WTC11 (cell line): ENCODE measurements around the gene PRKCB. TPM values are rescaled to one million over a fixed set of nuclear protein-coding genes. Genes with fewer than 3 reads are reported as not detected.

ENCODE experiments used
- NR3C1 ChIP-seq: sonication (generic); formaldehyde crosslinking; conservative IDR thresholded peaks from 2 replicates; pipeline ENCODE4 v1.8.1; 2023; ENCODE audit warnings: low read depth, mild to moderate bottlenecking, missing genetic modification reagents
- PRRX2 ChIP-seq: fragments of 250-450 bp; sonication (Bioruptor Pico); IDR thresholded peaks from 2 replicates; pipeline ENCODE4 v1.8.0; 2021; ENCODE audit warnings: mild to moderate bottlenecking
- SMAD3 ChIP-seq: sonication (generic); formaldehyde crosslinking; IDR thresholded peaks from 2 replicates; pipeline ENCODE4 v1.8.0; 2022; ENCODE audit warnings: missing genetic modification reagents, mild to moderate bottlenecking, borderline replicate concordance
- TP53 ChIP-seq: sonication (generic); formaldehyde crosslinking; IDR thresholded peaks from 2 replicates; pipeline ENCODE4 v1.8.1; 2023; ENCODE audit warnings: mild to moderate bottlenecking, missing genetic modification reagents
- ZBTB21 ChIP-seq: sonication (generic); formaldehyde crosslinking; IDR thresholded peaks from 2 replicates; pipeline ENCODE4 v1.8.1; 2023; ENCODE audit warnings: mild to moderate bottlenecking, missing genetic modification reagents, borderline replicate concordance
- total RNA-seq: library from RNA; stranded (reverse); gene quantifications from 3 replicates; pipeline ENCODE4 v1.2.3, GENCODE V29; 2021
- TF ChIP-seq, protein P1 (sequence below): sonication (generic); formaldehyde crosslinking; conservative IDR thresholded peaks from 2 replicates; pipeline ENCODE4 v1.8.1; 2023; ENCODE audit warnings: mild to moderate bottlenecking, low read depth, missing genetic modification reagents, moderate library complexity
- TF ChIP-seq, protein P2 (sequence below): sonication (generic); formaldehyde crosslinking; IDR thresholded peaks from 2 replicates; pipeline ENCODE4 v1.8.1; 2023; ENCODE audit warnings: mild to moderate bottlenecking, missing genetic modification reagents
- TF ChIP-seq, protein P3 (sequence below): fragments of 250-450 bp; sonication (Bioruptor Pico); IDR thresholded peaks from 2 replicates; pipeline ENCODE4 v1.9.0; 2021; ENCODE audit warnings: mild to moderate bottlenecking, borderline replicate concordance
- TF ChIP-seq, protein P4 (sequence below): fragments of 250-450 bp; sonication (Bioruptor Pico); IDR thresholded peaks from 2 replicates; pipeline ENCODE4 v2.1.2; 2022; ENCODE audit warnings: mild to moderate bottlenecking, moderate library complexity
- TF ChIP-seq, protein P5 (sequence below): fragments of 200-600 bp; IDR thresholded peaks from 2 replicates; pipeline ENCODE4 v1.8.0; 2022; ENCODE audit warnings: antibody characterized with exemption
- TF ChIP-seq, protein P6 (sequence below): sonication (generic); formaldehyde crosslinking; IDR thresholded peaks from 2 replicates; pipeline ENCODE4 v1.8.1; 2022; ENCODE audit warnings: missing genetic modification reagents, borderline replicate concordance

Gene PRKCB
- total RNA-seq, 1 experiment from 2014 or later, result 6.9 TPM

DNA sequence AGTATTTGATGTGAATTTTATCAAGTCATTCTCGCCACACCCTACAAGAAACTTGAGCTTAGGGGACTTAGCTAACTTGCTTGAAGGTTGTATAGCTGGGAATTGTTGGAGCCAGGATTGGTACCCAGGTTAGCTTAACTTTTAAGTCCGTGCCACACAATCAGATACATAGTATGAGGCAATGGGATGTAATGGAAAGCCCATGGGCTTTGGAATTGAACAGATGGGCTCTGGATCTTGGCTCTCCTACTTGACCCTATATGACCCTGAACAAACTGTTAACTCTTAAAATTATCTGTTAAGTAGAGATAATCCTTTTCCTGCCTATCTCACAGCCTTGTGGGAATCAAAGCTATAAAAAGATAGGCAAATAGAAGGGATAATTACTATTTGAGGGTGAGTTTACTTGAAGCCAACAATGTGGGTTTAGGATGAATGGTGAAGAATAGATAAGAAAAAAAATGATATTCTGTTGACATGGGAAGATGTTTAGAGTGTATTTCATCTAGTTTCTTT, 368.4 kb downstream of the PRKCB start (continued):
- TF ChIP-seq, protein P1, sequence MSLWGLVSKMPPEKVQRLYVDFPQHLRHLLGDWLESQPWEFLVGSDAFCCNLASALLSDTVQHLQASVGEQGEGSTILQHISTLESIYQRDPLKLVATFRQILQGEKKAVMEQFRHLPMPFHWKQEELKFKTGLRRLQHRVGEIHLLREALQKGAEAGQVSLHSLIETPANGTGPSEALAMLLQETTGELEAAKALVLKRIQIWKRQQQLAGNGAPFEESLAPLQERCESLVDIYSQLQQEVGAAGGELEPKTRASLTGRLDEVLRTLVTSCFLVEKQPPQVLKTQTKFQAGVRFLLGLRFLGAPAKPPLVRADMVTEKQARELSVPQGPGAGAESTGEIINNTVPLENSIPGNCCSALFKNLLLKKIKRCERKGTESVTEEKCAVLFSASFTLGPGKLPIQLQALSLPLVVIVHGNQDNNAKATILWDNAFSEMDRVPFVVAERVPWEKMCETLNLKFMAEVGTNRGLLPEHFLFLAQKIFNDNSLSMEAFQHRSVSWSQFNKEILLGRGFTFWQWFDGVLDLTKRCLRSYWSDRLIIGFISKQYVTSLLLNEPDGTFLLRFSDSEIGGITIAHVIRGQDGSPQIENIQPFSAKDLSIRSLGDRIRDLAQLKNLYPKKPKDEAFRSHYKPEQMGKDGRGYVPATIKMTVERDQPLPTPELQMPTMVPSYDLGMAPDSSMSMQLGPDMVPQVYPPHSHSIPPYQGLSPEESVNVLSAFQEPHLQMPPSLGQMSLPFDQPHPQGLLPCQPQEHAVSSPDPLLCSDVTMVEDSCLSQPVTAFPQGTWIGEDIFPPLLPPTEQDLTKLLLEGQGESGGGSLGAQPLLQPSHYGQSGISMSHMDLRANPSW (CRISPR knock-in tag), result no peak
- TF ChIP-seq, protein P2, sequence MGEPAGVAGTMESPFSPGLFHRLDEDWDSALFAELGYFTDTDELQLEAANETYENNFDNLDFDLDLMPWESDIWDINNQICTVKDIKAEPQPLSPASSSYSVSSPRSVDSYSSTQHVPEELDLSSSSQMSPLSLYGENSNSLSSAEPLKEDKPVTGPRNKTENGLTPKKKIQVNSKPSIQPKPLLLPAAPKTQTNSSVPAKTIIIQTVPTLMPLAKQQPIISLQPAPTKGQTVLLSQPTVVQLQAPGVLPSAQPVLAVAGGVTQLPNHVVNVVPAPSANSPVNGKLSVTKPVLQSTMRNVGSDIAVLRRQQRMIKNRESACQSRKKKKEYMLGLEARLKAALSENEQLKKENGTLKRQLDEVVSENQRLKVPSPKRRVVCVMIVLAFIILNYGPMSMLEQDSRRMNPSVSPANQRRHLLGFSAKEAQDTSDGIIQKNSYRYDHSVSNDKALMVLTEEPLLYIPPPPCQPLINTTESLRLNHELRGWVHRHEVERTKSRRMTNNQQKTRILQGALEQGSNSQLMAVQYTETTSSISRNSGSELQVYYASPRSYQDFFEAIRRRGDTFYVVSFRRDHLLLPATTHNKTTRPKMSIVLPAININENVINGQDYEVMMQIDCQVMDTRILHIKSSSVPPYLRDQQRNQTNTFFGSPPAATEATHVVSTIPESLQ, result no peak
- TF ChIP-seq, protein P3, sequence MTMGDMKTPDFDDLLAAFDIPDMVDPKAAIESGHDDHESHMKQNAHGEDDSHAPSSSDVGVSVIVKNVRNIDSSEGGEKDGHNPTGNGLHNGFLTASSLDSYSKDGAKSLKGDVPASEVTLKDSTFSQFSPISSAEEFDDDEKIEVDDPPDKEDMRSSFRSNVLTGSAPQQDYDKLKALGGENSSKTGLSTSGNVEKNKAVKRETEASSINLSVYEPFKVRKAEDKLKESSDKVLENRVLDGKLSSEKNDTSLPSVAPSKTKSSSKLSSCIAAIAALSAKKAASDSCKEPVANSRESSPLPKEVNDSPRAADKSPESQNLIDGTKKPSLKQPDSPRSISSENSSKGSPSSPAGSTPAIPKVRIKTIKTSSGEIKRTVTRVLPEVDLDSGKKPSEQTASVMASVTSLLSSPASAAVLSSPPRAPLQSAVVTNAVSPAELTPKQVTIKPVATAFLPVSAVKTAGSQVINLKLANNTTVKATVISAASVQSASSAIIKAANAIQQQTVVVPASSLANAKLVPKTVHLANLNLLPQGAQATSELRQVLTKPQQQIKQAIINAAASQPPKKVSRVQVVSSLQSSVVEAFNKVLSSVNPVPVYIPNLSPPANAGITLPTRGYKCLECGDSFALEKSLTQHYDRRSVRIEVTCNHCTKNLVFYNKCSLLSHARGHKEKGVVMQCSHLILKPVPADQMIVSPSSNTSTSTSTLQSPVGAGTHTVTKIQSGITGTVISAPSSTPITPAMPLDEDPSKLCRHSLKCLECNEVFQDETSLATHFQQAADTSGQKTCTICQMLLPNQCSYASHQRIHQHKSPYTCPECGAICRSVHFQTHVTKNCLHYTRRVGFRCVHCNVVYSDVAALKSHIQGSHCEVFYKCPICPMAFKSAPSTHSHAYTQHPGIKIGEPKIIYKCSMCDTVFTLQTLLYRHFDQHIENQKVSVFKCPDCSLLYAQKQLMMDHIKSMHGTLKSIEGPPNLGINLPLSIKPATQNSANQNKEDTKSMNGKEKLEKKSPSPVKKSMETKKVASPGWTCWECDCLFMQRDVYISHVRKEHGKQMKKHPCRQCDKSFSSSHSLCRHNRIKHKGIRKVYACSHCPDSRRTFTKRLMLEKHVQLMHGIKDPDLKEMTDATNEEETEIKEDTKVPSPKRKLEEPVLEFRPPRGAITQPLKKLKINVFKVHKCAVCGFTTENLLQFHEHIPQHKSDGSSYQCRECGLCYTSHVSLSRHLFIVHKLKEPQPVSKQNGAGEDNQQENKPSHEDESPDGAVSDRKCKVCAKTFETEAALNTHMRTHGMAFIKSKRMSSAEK (CRISPR knock-in tag), result no peak
- TF ChIP-seq PRRX2 (CRISPR knock-in tag) (no peak), SMAD3 (CRISPR knock-in tag) (no peak), TP53 (CRISPR knock-in tag) (no peak), NR3C1 (CRISPR knock-in tag) (no peak), ZBTB21 (CRISPR knock-in tag) (no peak)
- TF ChIP-seq, protein P4, sequence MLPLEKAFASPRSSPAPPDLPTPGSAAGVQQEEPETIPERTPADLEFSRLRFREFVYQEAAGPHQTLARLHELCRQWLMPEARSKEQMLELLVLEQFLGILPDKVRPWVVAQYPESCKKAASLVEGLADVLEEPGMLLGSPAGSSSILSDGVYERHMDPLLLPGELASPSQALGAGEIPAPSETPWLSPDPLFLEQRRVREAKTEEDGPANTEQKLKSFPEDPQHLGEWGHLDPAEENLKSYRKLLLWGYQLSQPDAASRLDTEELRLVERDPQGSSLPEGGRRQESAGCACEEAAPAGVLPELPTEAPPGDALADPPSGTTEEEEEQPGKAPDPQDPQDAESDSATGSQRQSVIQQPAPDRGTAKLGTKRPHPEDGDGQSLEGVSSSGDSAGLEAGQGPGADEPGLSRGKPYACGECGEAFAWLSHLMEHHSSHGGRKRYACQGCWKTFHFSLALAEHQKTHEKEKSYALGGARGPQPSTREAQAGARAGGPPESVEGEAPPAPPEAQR (CRISPR knock-in tag), result no peak
- TF ChIP-seq, protein P5, sequence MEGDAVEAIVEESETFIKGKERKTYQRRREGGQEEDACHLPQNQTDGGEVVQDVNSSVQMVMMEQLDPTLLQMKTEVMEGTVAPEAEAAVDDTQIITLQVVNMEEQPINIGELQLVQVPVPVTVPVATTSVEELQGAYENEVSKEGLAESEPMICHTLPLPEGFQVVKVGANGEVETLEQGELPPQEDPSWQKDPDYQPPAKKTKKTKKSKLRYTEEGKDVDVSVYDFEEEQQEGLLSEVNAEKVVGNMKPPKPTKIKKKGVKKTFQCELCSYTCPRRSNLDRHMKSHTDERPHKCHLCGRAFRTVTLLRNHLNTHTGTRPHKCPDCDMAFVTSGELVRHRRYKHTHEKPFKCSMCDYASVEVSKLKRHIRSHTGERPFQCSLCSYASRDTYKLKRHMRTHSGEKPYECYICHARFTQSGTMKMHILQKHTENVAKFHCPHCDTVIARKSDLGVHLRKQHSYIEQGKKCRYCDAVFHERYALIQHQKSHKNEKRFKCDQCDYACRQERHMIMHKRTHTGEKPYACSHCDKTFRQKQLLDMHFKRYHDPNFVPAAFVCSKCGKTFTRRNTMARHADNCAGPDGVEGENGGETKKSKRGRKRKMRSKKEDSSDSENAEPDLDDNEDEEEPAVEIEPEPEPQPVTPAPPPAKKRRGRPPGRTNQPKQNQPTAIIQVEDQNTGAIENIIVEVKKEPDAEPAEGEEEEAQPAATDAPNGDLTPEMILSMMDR, result no peak
- TF ChIP-seq, protein P6, sequence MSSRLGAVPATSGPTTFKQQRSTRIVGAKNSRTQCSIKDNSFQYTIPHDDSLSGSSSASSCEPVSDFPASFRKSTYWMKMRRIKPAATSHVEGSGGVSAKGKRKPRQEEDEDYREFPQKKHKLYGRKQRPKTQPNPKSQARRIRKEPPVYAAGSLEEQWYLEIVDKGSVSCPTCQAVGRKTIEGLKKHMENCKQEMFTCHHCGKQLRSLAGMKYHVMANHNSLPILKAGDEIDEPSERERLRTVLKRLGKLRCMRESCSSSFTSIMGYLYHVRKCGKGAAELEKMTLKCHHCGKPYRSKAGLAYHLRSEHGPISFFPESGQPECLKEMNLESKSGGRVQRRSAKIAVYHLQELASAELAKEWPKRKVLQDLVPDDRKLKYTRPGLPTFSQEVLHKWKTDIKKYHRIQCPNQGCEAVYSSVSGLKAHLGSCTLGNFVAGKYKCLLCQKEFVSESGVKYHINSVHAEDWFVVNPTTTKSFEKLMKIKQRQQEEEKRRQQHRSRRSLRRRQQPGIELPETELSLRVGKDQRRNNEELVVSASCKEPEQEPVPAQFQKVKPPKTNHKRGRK (CRISPR knock-in tag), result no peak
